ENCODE data around the gene DVL2. TPM values are rescaled to one million over a fixed set of nuclear protein-coding genes. Genes with fewer than 3 reads are reported as not detected.
"Not testable (repeated sequence)": the region's sequence is repeated elsewhere in the genome, so short reads cannot be mapped to it uniquely, and the experiment has no call there.

DVL2 gene
- total RNA-seq, 1 experiment from 2014 or later, result 42.6 TPM

DNA sequence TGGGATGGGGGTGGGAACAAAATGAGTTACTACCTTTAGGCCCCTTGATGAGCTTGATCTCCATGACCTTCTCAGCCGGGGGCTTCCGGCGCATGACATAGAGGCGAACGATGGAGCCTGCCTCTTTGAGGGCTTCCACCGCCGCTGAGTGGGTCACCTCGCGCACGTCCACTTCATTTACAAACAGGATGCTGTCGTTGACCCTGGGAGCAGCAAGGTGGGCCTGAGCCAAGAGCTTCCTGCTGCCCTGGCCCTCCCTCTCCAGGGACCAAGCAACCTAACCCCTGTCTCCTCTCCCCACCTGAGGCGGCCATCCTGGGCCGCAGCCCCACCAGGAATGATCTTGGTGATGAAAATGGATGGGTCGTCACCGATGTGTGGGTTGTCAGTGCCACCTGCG, 30.9 kb downstream of the DVL2 start:
- DNase-seq (ENCODE audit: low spot score), result no peak

- no peak for DNase-seq (ENCODE audit: low spot score)
Observed at GRCh38 chr17:7196651-7197401, 37.5 kb downstream of the DVL2 start.

- DNase-seq (ENCODE audit: low spot score), result no peak
Observed at GRCh38 chr17:7195971-7196370, 38.3 kb downstream of the DVL2 start.

DNA sequence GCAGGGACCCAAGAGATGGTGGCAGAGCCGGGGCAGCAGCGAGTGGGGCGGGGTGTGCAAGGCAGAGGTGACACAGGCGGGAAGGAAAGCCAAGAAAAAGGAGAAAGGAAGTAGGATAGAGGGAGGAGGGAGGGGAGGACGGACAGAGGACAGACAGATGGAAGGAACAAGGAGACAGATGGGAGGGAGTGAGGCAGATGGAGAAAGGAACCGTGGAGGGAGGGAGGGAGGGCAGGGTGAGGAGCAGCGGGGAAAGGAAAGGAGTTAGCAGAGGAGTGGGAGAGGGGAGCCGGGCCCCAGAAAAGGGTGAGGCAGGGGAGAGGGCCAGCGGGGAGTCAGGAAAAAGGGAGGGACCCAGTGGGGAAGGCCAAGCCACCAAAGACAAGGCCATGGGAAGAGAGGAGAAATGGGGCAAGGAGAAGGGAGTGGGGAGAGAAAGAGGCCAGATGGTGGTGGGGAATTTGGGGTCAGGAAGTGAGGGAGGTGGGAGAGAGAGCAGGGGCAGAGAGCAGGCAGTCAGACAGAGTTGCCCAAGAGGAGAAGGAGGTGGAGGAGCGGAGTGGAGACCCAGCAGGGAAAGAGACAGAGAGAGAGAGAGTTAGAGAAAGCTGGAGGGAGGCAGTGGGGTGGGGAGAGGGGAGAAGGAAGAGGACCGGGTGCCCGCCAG, 41.9 kb downstream of the DVL2 start:
- no peak for DNase-seq (ENCODE audit: low spot score)

DNA sequence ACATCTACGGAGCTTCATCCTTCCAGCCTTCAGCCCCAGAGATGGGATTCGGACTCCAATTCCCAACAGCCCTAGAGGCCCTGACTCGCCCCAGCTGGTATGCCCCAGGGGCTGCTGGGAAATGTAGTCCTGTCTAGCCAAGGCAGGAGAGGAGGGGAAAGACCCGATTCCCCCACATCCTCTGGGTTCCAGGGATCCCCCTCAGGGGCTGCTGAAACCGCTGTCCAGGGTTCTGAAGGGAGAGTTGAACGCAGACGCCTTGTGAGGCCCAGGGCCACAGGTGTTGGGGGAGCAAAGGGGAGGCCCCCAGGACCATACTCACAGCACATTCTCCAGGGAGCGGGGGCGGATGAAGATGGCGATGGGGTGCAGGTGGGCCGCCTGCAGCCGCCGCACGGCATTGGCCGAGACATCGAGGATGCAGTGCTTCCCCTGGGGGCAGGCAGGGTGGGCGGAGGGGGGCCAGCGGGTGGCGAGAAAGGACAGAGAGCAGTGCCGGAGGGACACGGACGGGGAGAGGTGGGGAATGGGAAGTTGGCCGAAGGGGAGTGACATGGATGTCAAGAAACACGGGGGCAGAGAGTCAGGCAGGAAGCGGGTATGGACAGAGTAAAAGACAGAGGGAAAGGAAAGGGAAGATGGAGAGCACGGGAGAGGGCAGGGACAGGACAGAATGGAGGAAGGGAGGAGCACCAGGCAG, 42.6 kb downstream of the DVL2 start:
- DNase-seq (ENCODE audit: low spot score), result no peak

GRCh38 chr17:7191069-7191468, 43.2 kb downstream of the DVL2 start:
- no peak for DNase-seq (ENCODE audit: low spot score)

- no peak for DNase-seq (ENCODE audit: low spot score)
Observed at GRCh38 chr17:7190276-7190917, 43.9 kb downstream of the DVL2 start.

DNA sequence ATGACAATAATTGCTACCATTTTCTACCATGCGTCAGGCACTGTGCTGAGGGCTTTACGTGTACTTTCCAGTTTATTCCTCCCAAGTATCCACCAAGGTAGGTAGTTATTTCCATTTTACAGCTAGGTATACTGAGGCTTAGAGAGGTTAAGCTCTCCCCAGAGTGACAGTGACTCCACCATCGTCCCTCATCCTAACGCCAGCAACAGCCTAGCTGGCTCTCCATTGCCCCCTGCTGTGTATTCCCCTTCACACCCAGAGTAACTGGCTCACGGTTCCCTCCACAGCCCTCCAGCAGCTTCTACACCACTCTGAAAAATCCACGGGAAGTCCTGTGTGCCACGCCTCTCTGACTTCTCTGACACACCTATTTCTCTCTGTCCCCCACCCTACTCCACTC, 48.1 kb downstream of the DVL2 start:
- DNase-seq (ENCODE audit: low spot score), result no peak

- DNase-seq (ENCODE audit: low spot score), result no peak
Observed at GRCh38 chr17:7184647-7185046, 49.7 kb downstream of the DVL2 start.

GRCh38 chr17:7184091-7184488, 50.2 kb downstream of the DVL2 start:
- DNase-seq (ENCODE audit: low spot score), result peak; percentile 61

DNA sequence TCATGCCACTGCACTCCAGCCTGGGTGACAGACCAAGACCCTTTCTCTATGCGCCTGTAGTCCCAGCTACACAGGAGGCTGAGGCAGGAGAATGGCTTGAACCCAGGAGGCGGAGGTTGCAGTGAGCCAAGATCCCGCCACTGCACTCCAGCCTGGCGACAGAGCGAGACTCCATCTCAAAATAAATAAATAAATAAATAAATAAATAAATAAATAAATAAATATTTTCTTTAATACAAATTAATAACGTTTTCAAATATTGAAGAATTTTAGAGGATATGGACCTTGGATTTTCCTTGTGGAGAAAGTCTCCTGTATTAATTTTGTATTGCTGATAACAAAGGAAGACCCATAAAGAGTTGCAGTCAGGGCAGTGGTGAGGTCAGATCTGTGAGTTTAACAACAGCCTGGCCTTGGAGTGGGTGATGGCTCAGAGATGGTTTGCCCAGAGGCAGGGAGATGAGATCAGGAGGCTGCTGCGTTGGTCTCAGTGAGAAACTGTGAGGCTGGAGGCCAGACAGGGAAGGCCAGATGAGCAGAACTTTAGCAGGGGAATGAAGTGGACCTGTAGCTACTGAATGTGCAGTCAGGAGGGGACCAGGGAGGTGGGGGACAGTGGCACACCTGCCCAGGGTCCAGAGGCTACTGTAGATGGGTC, 50.8 kb downstream of the DVL2 start:
- DNase-seq (ENCODE audit: low spot score), result no peak

DNA sequence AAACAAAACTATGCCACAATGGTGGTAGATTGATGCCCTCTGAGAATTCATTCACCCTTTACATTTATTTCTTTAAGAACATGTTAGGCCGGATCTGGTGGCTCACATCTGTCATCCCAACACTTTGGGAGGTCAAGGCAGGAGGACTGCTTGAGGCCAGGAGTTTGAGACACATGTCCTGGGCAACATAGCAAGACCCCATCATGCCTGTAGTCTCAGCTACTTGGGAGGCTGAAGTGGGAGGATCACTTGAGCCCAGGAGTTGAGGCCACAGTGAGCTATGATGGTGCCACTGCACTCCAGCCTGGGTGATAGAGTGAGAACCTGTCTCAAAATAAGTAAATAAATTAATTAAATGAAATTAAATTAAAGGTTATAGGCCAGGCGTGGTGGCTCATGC, 52.2 kb downstream of the DVL2 start:
- not testable (repeated sequence) for DNase-seq (ENCODE audit: low spot score)

DNA sequence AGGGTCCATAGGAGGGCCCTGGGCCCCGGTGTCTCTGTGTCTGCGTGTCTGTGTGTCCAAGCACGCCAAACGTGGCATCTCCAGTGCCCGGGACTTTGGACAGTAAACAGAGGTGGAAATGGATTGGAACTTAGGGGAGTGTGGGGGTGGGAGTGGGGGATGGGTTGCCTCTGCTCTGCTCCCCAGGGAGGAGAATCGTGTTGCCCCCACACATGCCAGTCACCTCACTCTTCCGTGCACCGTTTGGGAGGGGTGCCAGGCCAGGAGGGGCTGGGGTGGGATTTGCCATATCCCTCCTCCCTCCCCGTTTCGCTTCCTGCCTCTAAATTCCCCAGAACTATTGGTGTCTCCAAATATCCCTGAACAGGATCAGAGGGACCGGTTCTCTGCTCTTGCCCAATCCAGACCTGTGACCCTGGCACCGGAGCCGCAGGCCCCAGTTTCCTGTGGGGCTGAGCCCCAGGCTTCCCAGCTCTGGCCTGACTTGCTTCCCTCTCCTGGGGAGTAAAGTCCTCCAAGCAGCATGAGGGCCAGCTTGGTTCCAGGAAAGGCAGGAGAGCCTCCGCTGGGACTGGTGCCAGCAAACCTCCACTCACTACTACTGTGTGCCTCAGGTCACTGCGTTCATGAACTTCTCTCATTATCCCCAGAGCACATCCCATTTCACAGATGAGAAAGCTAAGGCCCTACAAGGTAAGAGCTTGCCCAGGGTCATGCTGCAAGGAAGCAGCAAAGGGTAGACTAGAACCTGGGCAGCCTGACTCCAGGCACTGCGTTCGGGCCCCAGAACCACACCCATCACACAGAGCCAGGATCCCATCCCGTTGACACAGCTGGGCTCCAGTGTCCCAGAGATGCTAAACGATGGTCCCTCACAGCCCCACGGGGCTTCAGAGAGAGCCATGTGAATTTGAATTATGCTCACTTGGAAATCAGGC, 54.7 kb downstream of the DVL2 start, which contains the start of gene ASGR1:
TSS of gene ASGR1 (minus strand) at position 54 of the 938 bp plus-strand sequence. CDS start 807 bp downstream, outside the sequence.
- no peak for DNase-seq (ENCODE audit: low spot score)

DNA sequence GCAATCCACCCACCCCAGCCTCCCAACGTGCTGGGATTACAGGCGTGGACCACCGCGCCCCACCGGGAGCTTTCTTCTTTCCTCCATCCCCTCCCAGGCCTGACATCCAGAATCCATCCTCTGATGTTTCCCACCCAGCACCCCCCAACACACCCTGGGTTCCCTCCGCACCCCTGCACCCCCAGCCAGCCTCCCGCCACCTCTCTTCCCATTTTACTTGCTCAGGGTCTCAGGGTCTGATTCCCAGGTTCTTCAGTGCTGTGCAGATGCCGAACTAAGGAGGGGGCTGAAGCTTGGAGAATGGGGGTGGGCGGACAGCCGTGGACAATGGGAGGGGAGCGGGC, 55.4 kb downstream of the DVL2 start:
- DNase-seq (ENCODE audit: low spot score), result no peak

DNA sequence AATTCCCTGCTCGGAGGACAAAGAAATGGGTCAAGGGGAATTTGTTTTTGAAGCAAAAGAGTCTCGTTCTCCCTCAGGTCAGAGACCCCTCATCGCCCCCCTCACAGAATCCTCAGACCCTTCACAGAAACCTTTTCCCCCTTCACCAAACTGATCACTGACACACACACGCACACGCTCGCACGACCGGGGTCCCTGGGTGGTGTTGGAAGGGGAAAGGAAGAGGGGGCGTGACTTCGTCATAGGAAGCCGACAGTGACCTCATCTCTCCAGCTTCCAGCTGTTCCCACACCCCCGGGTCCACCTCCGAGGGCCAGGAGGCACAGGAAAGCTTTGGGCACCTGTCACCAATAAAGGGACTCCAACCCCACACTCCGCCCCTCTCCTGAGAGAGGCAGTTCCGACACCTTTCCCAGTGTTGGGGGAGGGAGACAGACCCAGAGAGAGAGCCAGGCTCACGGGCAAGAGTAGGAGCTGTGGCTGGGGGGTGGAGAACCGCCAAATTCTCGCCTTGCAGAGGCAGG, 56.3 kb downstream of the DVL2 start:
- DNase-seq (ENCODE audit: low spot score), result no peak

DNA sequence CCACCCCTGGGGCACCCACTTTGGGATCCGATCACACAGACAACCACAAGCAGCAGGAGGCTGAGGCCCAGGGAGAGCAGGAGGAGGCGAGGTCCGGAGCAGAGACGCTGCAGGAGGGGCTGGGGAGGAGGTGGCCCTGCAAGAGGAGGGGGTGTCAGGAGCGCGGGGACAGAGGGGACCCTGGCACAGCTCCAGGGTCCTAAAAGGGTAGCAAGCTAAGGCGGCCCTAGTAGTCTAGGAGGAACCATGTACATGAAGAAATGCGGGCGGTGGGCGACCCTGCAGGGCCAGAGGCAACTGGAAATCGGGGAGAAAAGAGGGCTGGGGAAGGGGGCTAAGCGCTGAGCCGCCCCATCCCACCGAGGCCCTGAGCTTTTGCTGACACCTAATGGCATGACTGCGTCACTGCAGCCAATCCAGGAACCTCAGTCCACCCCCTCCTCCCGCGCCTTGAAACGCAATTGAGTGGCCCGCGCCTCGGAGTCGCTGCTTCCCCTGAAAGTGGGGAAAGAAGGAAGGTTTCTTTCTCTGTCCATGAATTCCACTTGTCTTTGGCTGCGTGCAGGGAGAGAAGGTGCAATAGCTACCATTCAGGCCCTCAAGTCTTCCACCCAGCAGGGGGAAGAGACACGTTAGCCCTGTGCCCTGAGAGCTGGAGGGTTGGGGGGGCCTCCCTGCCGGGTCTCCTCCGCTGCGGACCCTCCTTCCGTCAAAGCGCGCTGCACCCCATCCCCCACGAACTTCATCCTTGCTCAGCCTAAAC, 56.9 kb downstream of the DVL2 start:
- DNase-seq (ENCODE audit: low spot score), result peak; percentile 45

DNA sequence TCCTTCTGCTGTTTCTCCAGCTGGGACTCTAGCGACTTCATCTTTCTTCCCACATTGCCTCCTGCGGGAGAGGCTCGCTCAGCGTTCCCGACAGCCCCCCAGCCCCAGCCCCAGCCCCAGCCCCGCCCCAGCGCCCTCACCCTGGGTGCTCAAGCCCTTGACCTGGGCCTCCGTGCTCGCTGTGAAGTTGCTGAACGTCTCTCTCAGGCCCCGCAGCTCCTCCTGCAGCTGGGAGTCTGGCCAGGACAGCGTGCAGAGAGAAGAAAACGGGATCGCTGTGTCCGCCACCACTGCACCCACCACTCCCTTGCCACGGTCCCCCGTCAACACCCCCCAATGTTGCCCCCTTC, 57.5 kb downstream of the DVL2 start:
- DNase-seq (ENCODE audit: low spot score), result no peak

DNA sequence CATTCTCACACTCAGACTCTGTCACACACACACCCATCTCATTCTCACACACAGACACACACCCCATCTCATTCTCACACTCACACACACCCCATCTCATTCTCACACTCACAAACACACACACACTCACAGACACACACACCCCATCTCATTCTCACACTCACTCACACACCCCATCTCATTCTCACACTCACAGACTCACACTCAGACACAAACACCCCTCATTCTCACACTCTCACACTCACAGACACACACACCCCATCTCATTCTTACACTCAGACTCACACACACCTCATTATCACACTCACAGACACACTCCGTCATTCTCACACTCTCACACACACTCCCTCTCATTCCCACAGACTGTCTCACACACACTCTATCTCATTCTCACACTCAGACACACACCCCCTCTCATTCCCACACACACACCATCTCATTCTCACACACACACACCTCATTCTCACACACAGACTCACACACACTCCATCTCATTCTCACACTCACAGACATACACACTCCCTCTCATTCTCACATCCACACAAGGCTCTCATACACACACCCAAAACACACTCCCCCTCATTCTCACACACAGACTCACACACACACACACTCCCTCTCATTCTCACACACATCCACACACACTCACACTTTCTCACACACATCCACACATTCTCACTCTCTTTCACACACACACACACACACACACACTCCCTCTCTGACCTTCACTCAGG, 58.0 kb downstream of the DVL2 start:
- DNase-seq (ENCODE audit: low spot score), result no peak
